ENCODE data around the gene GRN.

DNA sequence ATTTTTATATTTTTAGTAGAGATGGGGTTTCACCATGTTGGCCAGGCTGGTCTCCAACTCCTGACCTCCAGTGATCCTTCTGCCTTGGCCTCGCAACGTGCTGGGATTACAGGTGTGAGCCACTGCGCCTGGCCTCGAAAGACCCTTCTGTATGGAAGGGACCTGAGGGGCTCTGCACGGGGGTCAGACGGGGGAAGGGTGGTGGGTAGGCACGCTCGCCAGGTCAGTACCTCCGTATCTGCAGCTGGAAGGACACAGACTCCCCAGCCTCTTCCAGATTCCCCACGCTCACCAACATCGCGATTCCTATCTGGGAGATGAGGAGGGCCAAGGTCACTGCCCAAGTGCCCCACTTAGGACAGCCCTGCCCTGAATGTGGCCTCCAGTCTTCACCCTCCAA lies 31.7 kb downstream of the GRN start:
- TF ChIP-seq, protein P1, sequence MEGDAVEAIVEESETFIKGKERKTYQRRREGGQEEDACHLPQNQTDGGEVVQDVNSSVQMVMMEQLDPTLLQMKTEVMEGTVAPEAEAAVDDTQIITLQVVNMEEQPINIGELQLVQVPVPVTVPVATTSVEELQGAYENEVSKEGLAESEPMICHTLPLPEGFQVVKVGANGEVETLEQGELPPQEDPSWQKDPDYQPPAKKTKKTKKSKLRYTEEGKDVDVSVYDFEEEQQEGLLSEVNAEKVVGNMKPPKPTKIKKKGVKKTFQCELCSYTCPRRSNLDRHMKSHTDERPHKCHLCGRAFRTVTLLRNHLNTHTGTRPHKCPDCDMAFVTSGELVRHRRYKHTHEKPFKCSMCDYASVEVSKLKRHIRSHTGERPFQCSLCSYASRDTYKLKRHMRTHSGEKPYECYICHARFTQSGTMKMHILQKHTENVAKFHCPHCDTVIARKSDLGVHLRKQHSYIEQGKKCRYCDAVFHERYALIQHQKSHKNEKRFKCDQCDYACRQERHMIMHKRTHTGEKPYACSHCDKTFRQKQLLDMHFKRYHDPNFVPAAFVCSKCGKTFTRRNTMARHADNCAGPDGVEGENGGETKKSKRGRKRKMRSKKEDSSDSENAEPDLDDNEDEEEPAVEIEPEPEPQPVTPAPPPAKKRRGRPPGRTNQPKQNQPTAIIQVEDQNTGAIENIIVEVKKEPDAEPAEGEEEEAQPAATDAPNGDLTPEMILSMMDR (IDR thresholded peaks at IDR 0.05): no peak
- no peak for TF ChIP-seq POLR2AphosphoS5 (IDR thresholded peaks at IDR 0.05)

Measured in breast epithelium (tissue), 3 donors.